SH-SY5Y (cell line): Measurements from ENCODE around the gene CDCA8.

Source experiments
- GATA2 ChIP-seq: IDR thresholded peaks from 2 replicates; pipeline ENCODE4 v1.6.1; 2011; ENCODE audit warnings: mild to moderate bottlenecking, low read depth, low read length
- GATA3 ChIP-seq: IDR thresholded peaks from 2 replicates; pipeline ENCODE4 v1.6.1; 2011; ENCODE audit warnings: low read depth, mild to moderate bottlenecking, low read length, moderate library complexity

DNA sequence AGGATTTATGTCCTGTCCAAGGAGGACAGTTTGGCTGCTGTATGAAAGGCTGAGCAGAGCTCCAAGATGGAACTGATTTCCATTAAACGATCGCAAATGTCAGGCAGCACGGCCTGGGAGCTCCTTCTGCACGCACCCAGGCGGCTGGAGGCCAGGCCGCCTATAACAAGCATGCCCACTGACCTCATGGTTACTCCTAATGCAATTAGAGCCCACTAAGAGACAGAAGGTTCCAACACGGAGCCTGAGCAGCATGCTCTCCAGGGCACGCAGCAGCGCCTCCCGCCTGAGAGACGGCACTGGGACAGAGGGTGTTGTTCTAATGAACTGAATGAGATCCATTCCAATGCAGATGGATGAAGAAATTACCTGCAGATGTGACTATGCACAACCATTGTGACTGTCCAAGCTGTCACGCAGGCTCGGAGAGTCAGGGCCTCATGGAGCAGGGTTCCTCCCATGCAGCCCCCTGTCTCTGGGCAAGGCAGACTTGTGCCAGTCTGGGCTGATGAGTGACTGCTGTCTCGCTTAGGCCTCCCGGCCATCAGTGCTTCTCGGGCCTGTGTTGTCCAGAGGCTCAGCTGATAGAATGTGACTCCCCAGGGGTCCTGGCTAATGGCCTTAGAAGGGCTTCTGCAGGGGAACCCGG lies 25.2 kb upstream of the CDCA8 start:
- no peak for TF ChIP-seq GATA3
- TF ChIP-seq GATA2 = no peak
